H1 (cell line): ENCODE measurements around the gene ABCF2. TPM values are rescaled to one million over a fixed set of nuclear protein-coding genes. Genes with fewer than 3 reads are reported as not detected.
A peak's percentile ranks its signal among the peaks of the same experiment; 100 is the strongest.

ENCODE experiments used
- CTCF ChIA-PET: fragments of 300-600 bp; sonication (Branson Sonifier 250); formaldehyde crosslinking; loops from one replicate; lab custom pipeline; 2021; ENCODE audit not compliant: partially characterized antibody; lab: Charles Lee
- POLR2A ChIA-PET: fragments of 300-600 bp; sonication (Branson Sonifier 250); formaldehyde crosslinking; loops from one replicate; lab custom pipeline; 2021; ENCODE audit warnings: inconsistent platforms; ENCODE audit not compliant: partially characterized antibody; lab: Charles Lee
- DNase-seq, 2 experiments: peaks; one replicate each; pipeline versions ENCODE4 v3.0.0 to v3.0.0-alpha.2; 2010 to 2022; ENCODE audit warnings: low spot score in 2 of 2, low read depth in 1 of 2, mixed read lengths in 1 of 2
- FAIRE-seq: peaks from 2 replicates; lab custom pipeline; 2011; peaks lifted over from hg19 to GRCh38; lab: Jason Lieb, UNC
- H2AFZ ChIP-seq: 2 replicates; pipeline ENCODE4 v1.8.1; 2012; ENCODE audit warnings: low read length, inconsistent platforms
- H2AK5ac ChIP-seq: 2 replicates; pipeline ENCODE4 v1.6.1; 2013; ENCODE audit warnings: low read depth, low read length
- H2BK120ac ChIP-seq: replicated peaks from 2 replicates; pipeline ENCODE3; 2013; ENCODE audit warnings: low read depth, low read length, inconsistent platforms
- H2BK12ac ChIP-seq: 2 replicates; pipeline ENCODE4 v1.6.1; 2013; ENCODE audit warnings: low read depth, low read length
- H2BK15ac ChIP-seq: 2 replicates; pipeline ENCODE4 v1.6.1; 2013; ENCODE audit warnings: low read length
- H2BK20ac ChIP-seq: 2 replicates; pipeline ENCODE4 v1.6.1; 2013; ENCODE audit warnings: low read length
- H2BK5ac ChIP-seq: 2 replicates; pipeline ENCODE4 v1.6.1; 2013; ENCODE audit warnings: low read depth, low read length
- H3K14ac ChIP-seq: 2 replicates; pipeline ENCODE4 v1.6.1; 2013; ENCODE audit warnings: inconsistent platforms; ENCODE audit not compliant: insufficient read length
- H3K18ac ChIP-seq: 2 replicates; pipeline ENCODE4 v1.6.1; 2013; ENCODE audit warnings: low read length; ENCODE audit errors: extremely low read depth
- H3K23ac ChIP-seq: 2 replicates; pipeline ENCODE4 v1.6.1; 2013; ENCODE audit warnings: inconsistent platforms; ENCODE audit not compliant: insufficient read length
- H3K23me2 ChIP-seq: 2 replicates; pipeline ENCODE4 v1.6.1; 2013; ENCODE audit warnings: low read depth, low read length
- H3K27ac ChIP-seq: 2 replicates; pipeline ENCODE4 v1.6.1; 2011; ENCODE audit warnings: low read depth, low read length, inconsistent platforms
- H3K27me3 ChIP-seq, 4 experiments: replicated peaks in 1 of 4; 1 replicate in 1 of 4; 2 replicates in 3 of 4; pipeline versions ENCODE4 v1.6.1 to v1.8.1; 2011 to 2013; ENCODE audit warnings: low read length in 3 of 4, mild to moderate bottlenecking in 3 of 4, inconsistent platforms in 2 of 4, mixed read lengths in 2 of 4, moderate library complexity in 1 of 4; ENCODE audit not compliant: control insufficient read depth in 3 of 4, insufficient read depth in 3 of 4; ENCODE audit errors: extremely low read depth in 1 of 4
- H3K36me3 ChIP-seq, 4 experiments: 2 replicates each; pipeline versions ENCODE4 v1.6.1 to v1.8.1; 2011 to 2013; ENCODE audit warnings: mild to moderate bottlenecking in 4 of 4, low read length in 3 of 4, moderate library complexity in 2 of 4, control low read depth in 1 of 4, inconsistent platforms in 1 of 4; ENCODE audit not compliant: insufficient read depth in 4 of 4, control insufficient read depth in 2 of 4
- H3K4ac ChIP-seq: replicated peaks from 2 replicates; pipeline ENCODE3; 2013; ENCODE audit warnings: low read length, low read depth, mixed read lengths, inconsistent platforms; ENCODE audit not compliant: insufficient read length
- H3K4me1 ChIP-seq, 4 experiments: replicated peaks in 1 of 4; 1 replicate in 1 of 4; 2 replicates in 3 of 4; pipeline versions ENCODE4 v1.6.1 to v1.8.1; 2011 to 2013; ENCODE audit warnings: low read length in 3 of 4, inconsistent platforms in 2 of 4, mixed read lengths in 1 of 4; ENCODE audit not compliant: insufficient read depth in 4 of 4, control insufficient read depth in 3 of 4
- H3K4me2 ChIP-seq, 2 experiments: 2 replicates each; pipeline versions ENCODE4 v1.6.1 to v1.8.1; 2011 to 2013; ENCODE audit warnings: low read depth in 2 of 2, low read length in 2 of 2, control low read depth in 1 of 2, inconsistent platforms in 1 of 2, mild to moderate bottlenecking in 1 of 2; ENCODE audit not compliant: insufficient read depth in 1 of 2
- H3K4me3 ChIP-seq, 4 experiments: fragments of 200-600, 300-600 bp in 1 of 4; sonication (generic), shearing (Covaris generic), sonication (Bioruptor Twin) in 1 of 4; 2 replicates each; pipeline versions ENCODE4 v1.5.1 to v1.8.1; 2011 to 2016; ENCODE audit warnings: low read length in 4 of 4, low read depth in 3 of 4, control low read depth in 2 of 4, inconsistent platforms in 2 of 4, mild to moderate bottlenecking in 2 of 4, mixed read lengths in 1 of 4, moderate library complexity in 1 of 4; ENCODE audit not compliant: insufficient read depth in 2 of 4; ENCODE audit errors: extremely low read depth in 1 of 4
- H3K56ac ChIP-seq: replicated peaks from 2 replicates; pipeline ENCODE3; 2013; ENCODE audit warnings: low read depth, mild to moderate bottlenecking, mixed read lengths, low read length, inconsistent platforms; ENCODE audit not compliant: insufficient read length
- H3K79me1 ChIP-seq: 2 replicates; pipeline ENCODE4 v1.6.1; 2013; ENCODE audit warnings: low read depth, low read length, control low read depth
- H3K79me2 ChIP-seq, 2 experiments: 2 replicates each; pipeline versions ENCODE4 v1.6.1 to v1.8.1; 2012 to 2013; ENCODE audit warnings: low read length in 2 of 2, mild to moderate bottlenecking in 2 of 2, inconsistent platforms in 1 of 2; ENCODE audit not compliant: insufficient read depth in 2 of 2, control insufficient read depth in 1 of 2
- H3K9ac ChIP-seq, 4 experiments: replicated peaks in 1 of 4; 1 replicate in 1 of 4; 2 replicates in 3 of 4; pipeline versions ENCODE4 v1.6.1 to v1.8.1; 2011 to 2013; ENCODE audit warnings: low read depth in 3 of 4, low read length in 3 of 4, control low read depth in 2 of 4, mild to moderate bottlenecking in 2 of 4, moderate library complexity in 2 of 4, inconsistent platforms in 1 of 4; ENCODE audit errors: extremely low read depth in 1 of 4
- H3K9me3 ChIP-seq, 2 experiments: 2 replicates each; pipeline versions ENCODE4 v1.6.1 to v1.8.1; 2012 to 2013; ENCODE audit warnings: mild to moderate bottlenecking in 2 of 2, moderate library complexity in 2 of 2, control low read depth in 1 of 2, inconsistent platforms in 1 of 2, low read depth in 1 of 2, low read length in 1 of 2, mixed read lengths in 1 of 2; ENCODE audit not compliant: insufficient read depth in 2 of 2
- H4K20me1 ChIP-seq, 2 experiments: replicated peaks in 1 of 2; 2 replicates each; pipeline versions ENCODE3 to v1.8.1; 2011 to 2013; ENCODE audit warnings: inconsistent platforms in 2 of 2, low read length in 2 of 2, mild to moderate bottlenecking in 1 of 2; ENCODE audit not compliant: insufficient read depth in 2 of 2, control insufficient read depth in 1 of 2
- H4K5ac ChIP-seq: 2 replicates; pipeline ENCODE4 v1.6.1; 2013; ENCODE audit warnings: low read length, low read depth, mixed read lengths, inconsistent platforms; ENCODE audit not compliant: insufficient read length
- H4K8ac ChIP-seq: 2 replicates; pipeline ENCODE4 v1.8.0; 2013; ENCODE audit warnings: mild to moderate bottlenecking, moderate library complexity, low read length, inconsistent platforms; ENCODE audit not compliant: insufficient read depth; ENCODE audit errors: extremely low read depth
- H4K91ac ChIP-seq: replicated peaks from 2 replicates; pipeline ENCODE3; 2013; ENCODE audit warnings: low read length, mixed read lengths, inconsistent platforms; ENCODE audit not compliant: insufficient read length
- BACH1 ChIP-seq: IDR thresholded peaks from 2 replicates; pipeline ENCODE4 v1.6.1; 2012; ENCODE audit warnings: low read length, improper control_type of control experiment
- KDM1A ChIP-seq: fragments of 200-600, 300-600 bp; sonication (generic); IDR thresholded peaks from 2 replicates; pipeline ENCODE4 v1.7.1; 2016; ENCODE audit warnings: mild to moderate bottlenecking, low read length, borderline replicate concordance
- KDM4A ChIP-seq: IDR thresholded peaks from one replicate; pipeline ENCODE4 v1.7.1; 2012; ENCODE audit warnings: low read depth, mild to moderate bottlenecking, moderate library complexity, low read length, inconsistent platforms; ENCODE audit not compliant: severe bottlenecking
- RBBP5 ChIP-seq: IDR thresholded peaks from 2 replicates; pipeline ENCODE4 v1.7.1; 2012; ENCODE audit warnings: low read depth, mild to moderate bottlenecking, inconsistent platforms, low read length, moderate library complexity, borderline replicate concordance
- RXRA ChIP-seq: IDR thresholded peaks from 2 replicates; pipeline ENCODE4 v1.6.1; 2011; ENCODE audit warnings: low read depth, mild to moderate bottlenecking, low read length, moderate library complexity; ENCODE audit not compliant: insufficient read depth
- TAF1 ChIP-seq: IDR thresholded peaks from 2 replicates; pipeline ENCODE4 v1.6.1; 2011; ENCODE audit warnings: mild to moderate bottlenecking, low read depth, low read length
- TCF12 ChIP-seq: IDR thresholded peaks from 2 replicates; pipeline ENCODE4 v1.6.1; 2011; ENCODE audit warnings: low read depth, mild to moderate bottlenecking, low read length
- WGBS, 2 experiments: shearing (Covaris generic) in 1 of 2; methylation state at CpG; one replicate each; pipeline versions ENCODE4 v1.1.6 to v1.1.7; 2013 to 2015; ENCODE audit warnings: low lambda C conversion rate in 2 of 2, mixed read lengths in 2 of 2, inconsistent platforms in 1 of 2, low coverage in 1 of 2, missing lambda C conversion rate in 1 of 2; ENCODE audit not compliant: insufficient replicate concordance in 2 of 2, insufficient coverage in 1 of 2, insufficient read length in 1 of 2; ENCODE audit errors: extremely low coverage in 1 of 2, missing lambda C conversion rate in 1 of 2; 5-methylcytosine and 5-hydroxymethylcytosine counted together
- polyA plus RNA-seq, 7 experiments: library from polyadenylated mRNA; depleted of rRNA in 3 of 7; stranded (reverse) in 5 of 7; unstranded in 2 of 7; fragments of >200 nt in 5 of 7; fragments of 200-250 nt in 2 of 7; gene quantifications; 1 replicate in 5 of 7; 2 replicates in 1 of 7; 4 replicates in 1 of 7; pipeline versions ENCODE4 v1.2.1 to v1.2.3, GENCODE V29; 2011 to 2013; ENCODE audit warnings: missing spikeins in 2 of 7, mixed read lengths in 2 of 7
- total RNA-seq: library from RNA; stranded (reverse); fragmentation: NEBNext Ultra II Directional; extraction: Animal tissue kit (Norgen Biotek cat#: 25700); gene quantifications from 2 replicates; pipeline ENCODE4 v1.2.1, GENCODE V29; 2021
- TF ChIP-seq, protein P1 (sequence below), 3 experiments: IDR thresholded peaks; 1 replicate in 2 of 3; 2 replicates in 1 of 3; pipeline versions ENCODE4 v1.5.1 to v1.6.1; 2011; ENCODE audit warnings: low read length in 3 of 3, mild to moderate bottlenecking in 3 of 3, inconsistent platforms in 2 of 3, low read depth in 1 of 3, moderate library complexity in 1 of 3; ENCODE audit not compliant: insufficient read depth in 1 of 3; ENCODE audit errors: control extremely low read depth in 1 of 3

The ABCF2 gene
- total and polyA plus RNA-seq, 2 of the 8 experiments (the other 6 are each of a cell fraction or from before 2014, with no cell fraction given), result 28.0 to 55.0 TPM

DNA sequence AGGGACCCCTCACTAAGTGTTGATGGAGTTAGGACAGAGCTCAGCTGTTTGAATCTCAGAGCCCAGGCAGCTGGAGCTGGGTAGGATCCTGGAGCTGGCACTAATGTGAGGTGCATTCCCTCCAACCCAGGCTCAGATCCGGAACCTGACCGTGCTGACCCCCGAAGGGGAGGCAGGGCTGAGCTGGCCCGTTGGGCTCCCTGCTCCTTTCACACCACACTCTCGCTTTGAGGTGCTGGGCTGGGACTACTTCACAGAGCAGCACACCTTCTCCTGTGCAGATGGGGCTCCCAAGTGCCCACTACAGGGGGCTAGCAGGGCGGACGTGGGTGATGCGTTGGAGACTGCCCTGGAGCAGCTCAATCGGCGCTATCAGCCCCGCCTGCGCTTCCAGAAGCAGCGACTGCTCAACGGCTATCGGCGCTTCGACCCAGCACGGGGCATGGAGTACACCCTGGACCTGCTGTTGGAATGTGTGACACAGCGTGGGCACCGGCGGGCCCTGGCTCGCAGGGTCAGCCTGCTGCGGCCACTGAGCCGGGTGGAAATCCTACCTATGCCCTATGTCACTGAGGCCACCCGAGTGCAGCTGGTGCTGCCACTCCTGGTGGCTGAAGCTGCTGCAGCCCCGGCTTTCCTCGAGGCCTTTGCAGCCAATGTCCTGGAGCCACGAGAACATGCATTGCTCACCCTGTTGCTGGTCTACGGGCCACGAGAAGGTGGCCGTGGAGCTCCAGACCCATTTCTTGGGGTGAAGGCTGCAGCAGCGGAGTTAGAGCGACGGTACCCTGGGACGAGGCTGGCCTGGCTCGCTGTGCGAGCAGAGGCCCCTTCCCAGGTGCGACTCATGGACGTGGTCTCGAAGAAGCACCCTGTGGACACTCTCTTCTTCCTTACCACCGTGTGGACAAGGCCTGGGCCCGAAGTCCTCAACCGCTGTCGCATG is 10.5 kb upstream of the ABCF2 start:
- Histone ChIP-seq H4K20me1 (peaks cover 0 to 17% of the 10 kb centered on the region in 2 experiments), H4K91ac (no peak overlapping the region), H3K27ac (no peak overlapping the region), H2BK5ac (no peak overlapping the region), H3K23ac (no peak overlapping the region), H3K9ac (no peak overlapping the region), H3K79me1 (peaks cover 17% of the 10 kb centered on the region), H3K27me3 (no peaks in the 10 kb centered on the region), H2BK120ac (no peak overlapping the region), H4K8ac (peak overlapping the region; percentile 58; the same call in 1 of the 2 replicates), H2AK5ac (no peak overlapping the region), H2BK20ac (no peak overlapping the region), H3K56ac (no peak overlapping the region), H2BK12ac (no peak overlapping the region), H3K9me3 (no peaks in the 10 kb centered on the region), H3K14ac (no peak overlapping the region), H3K4me2 (no peak overlapping the region), H3K4ac (no peak overlapping the region), H4K5ac (no peak overlapping the region), H3K23me2 (peaks cover 9% of the 10 kb centered on the region), H3K4me3 (no peak overlapping the region), H3K18ac (no peak overlapping the region), H3K79me2 (peaks cover 4 to 23% of the 10 kb centered on the region in 2 experiments; a peak in 3 of 4 replicates), H3K36me3 (peaks cover 8 to 24% (median 11%) of the 10 kb centered on the region in 4 experiments; a peak in 7 of 8 replicates), H2BK15ac (no peak overlapping the region), H3K4me1 (peaks cover 0 to 7% (median 4%) of the 10 kb centered on the region in 4 experiments; a peak in 4 of 7 replicates), H2AFZ (no peak overlapping the region)
- DNase-seq (no peak), FAIRE-seq (no peak)
- POLR2A ChIA-PET, result interaction anchor here (0.9 kb wide), 2 partner anchors 10 to 35 kb away, joined by 3 read pairs; partner anchors contain the start of gene ABCF2
- WGBS, 2 experiments, result 93% methylated on average over 40 of the region's 44 CpGs; no CpG with 5 or more reads in 1 of the 2 experiments
- CTCF ChIA-PET, result interaction anchor here (0.6 to 6.8 kb wide), 16 partner anchors 7 to 122 kb away, joined by 3 to 71 read pairs (median 4); partner anchors contain the start of gene ABCF2
- TF ChIP-seq KDM4A (no peak), BACH1 (no peak), KDM1A (no peak), RBBP5 (no peak), TCF12 (no peak), TAF1 (no peak), RXRA (no peak)
- TF ChIP-seq, protein P1, sequence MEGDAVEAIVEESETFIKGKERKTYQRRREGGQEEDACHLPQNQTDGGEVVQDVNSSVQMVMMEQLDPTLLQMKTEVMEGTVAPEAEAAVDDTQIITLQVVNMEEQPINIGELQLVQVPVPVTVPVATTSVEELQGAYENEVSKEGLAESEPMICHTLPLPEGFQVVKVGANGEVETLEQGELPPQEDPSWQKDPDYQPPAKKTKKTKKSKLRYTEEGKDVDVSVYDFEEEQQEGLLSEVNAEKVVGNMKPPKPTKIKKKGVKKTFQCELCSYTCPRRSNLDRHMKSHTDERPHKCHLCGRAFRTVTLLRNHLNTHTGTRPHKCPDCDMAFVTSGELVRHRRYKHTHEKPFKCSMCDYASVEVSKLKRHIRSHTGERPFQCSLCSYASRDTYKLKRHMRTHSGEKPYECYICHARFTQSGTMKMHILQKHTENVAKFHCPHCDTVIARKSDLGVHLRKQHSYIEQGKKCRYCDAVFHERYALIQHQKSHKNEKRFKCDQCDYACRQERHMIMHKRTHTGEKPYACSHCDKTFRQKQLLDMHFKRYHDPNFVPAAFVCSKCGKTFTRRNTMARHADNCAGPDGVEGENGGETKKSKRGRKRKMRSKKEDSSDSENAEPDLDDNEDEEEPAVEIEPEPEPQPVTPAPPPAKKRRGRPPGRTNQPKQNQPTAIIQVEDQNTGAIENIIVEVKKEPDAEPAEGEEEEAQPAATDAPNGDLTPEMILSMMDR (IDR thresholded peaks at IDR 0.05; ENCODE audit: control extremely low read depth in 1 of 3, insufficient read depth in 1 of 3, low read depth in 1 of 3, low read length in 3 of 3), result peak in 1 of 3 experiments; percentile 8; a peak in 1 of 4 replicates
